Transverse colon (tissue), 4 donors: ENCODE data around the gene TCAP. TPM values are rescaled to one million over a fixed set of nuclear protein-coding genes. Genes with fewer than 3 reads are reported as not detected.

Experiments used
- DNase-seq: peaks from one replicate; pipeline ENCODE4 v3.0.0-alpha.2; 2019
- H3K27ac ChIP-seq, 4 donors: fragments of 200-600 bp; sonication (generic); 2 replicates each; pipeline ENCODE4 v1.5.1; 2016 to 2018; ENCODE audit warnings: inconsistent platforms in 4 of 4
- H3K27me3 ChIP-seq: fragments of 200-600 bp; sonication (generic); 2 replicates; pipeline ENCODE4 v1.5.1; 2017; ENCODE audit warnings: inconsistent platforms
- H3K36me3 ChIP-seq, 4 donors: fragments of 200-600 bp; sonication (generic); 2 replicates each; pipeline ENCODE4 v1.5.1; 2017 to 2019; ENCODE audit warnings: inconsistent platforms in 4 of 4
- H3K4me1 ChIP-seq, 4 donors: fragments of 200-600 bp; sonication (generic); 2 replicates each; pipeline ENCODE4 v1.5.1; 2017 to 2020; ENCODE audit warnings: inconsistent platforms in 4 of 4
- H3K4me3 ChIP-seq, 4 donors: fragments of 200-600 bp; sonication (generic); 1 replicate in 1 of 4; 2 replicates in 3 of 4; pipeline versions ENCODE4 v1.5.1 to v1.6.1; 2017 to 2019; ENCODE audit warnings: inconsistent platforms in 4 of 4
- H3K9me3 ChIP-seq, 2 donors: fragments of 200-600 bp; sonication (generic); 2 replicates each; pipeline ENCODE4 v1.5.1; 2017 to 2019; ENCODE audit warnings: inconsistent platforms in 2 of 2
- CTCF ChIP-seq, 5 experiments: fragments of 200-600 bp in 3 of 5; fragments of 450-650 bp in 2 of 5; sonication (generic) in 3 of 5; IDR thresholded peaks; 1 replicate in 2 of 5; 2 replicates in 3 of 5; pipeline ENCODE4 v1.5.1; 2016 to 2017; ENCODE audit warnings: antibody characterized with exemption in 5 of 5, inconsistent platforms in 3 of 5, mild to moderate bottlenecking in 2 of 5, moderate library complexity in 1 of 5
- EP300 ChIP-seq: sonication (generic); formaldehyde crosslinking; IDR thresholded peaks from one replicate; pipeline ENCODE4 v1.6.1; 2017; ENCODE audit warnings: antibody characterized with exemption, low read depth
- POLR2A ChIP-seq: fragments of 450-650 bp; IDR thresholded peaks from one replicate; pipeline ENCODE4 v1.6.1; 2016; ENCODE audit warnings: antibody characterized with exemption, mild to moderate bottlenecking, moderate library complexity
- POLR2AphosphoS5 ChIP-seq, 3 donors: sonication (generic); formaldehyde crosslinking; IDR thresholded peaks; one replicate each; pipeline ENCODE4 v1.6.1; 2016; ENCODE audit warnings: antibody characterized with exemption in 3 of 3
- WGBS, 2 donors: methylation state at CpG; one replicate each; pipeline ENCODE4 v1.1.5; 2018; ENCODE audit warnings: low coverage in 1 of 2; 5-methylcytosine and 5-hydroxymethylcytosine counted together
- in situ Hi-C, 4 donors: fragments of 200-750 bp; cut with MboI; loops; one replicate each; pipeline versions ENCODE4 v1.15.0 to v1.15.1; 2017; ENCODE audit warnings: low sequenced_read_pairs in 3 of 4, low pct_ligation_motif_present in 1 of 4, low pct_unique_long_range_greater_than_20kb in 1 of 4
- intact Hi-C: fragments of 100-400 bp; cut with DNase I; formaldehyde crosslinking; loops from one replicate; pipeline ENCODE4 v1.15.1; 2023; ENCODE audit warnings: low total_unique reads
- total RNA-seq, 4 donors: library from RNA; depleted of rRNA; stranded (reverse); fragments of >200 nt; gene quantifications; one replicate each; pipeline ENCODE4 v1.1.0, GENCODE V29; 2016

The TCAP gene
- total RNA-seq, 4 donors from 2014 or later = 0.64 to 1.9 TPM; not detected in 2

GRCh38 chr17:39653662-39654331, 11.4 kb upstream of the TCAP start:
- no peaks in the 10 kb centered on the region for H3K9me3 ChIP-seq
- no peaks in the 10 kb centered on the region for H3K27me3 ChIP-seq
- WGBS, 2 donors = 14 to 59% methylated on average over 2 to 14 of the region's 14 CpGs
- TF ChIP-seq POLR2A = no peak
- TF ChIP-seq POLR2AphosphoS5 (IDR thresholded peaks at IDR 0.05) = peak in 1 of 3 donors; percentile 9
- TF ChIP-seq CTCF (IDR thresholded peaks at IDR 0.05) = peak; percentile 69 to 88 (median 81)
- TF ChIP-seq EP300 = no peak
- intact Hi-C loops (loop anchor here (10.0 kb wide), 1 partner anchor 69 kb away; no protein-coding TSS in a partner anchor), in situ Hi-C loops (no loop called here)
- H3K27ac ChIP-seq = peak overlapping the region in 3 of 4 donors; percentile 71 to 84 (median 77)
- peak; percentile 85 for DNase-seq
- H3K4me3 ChIP-seq = no peak overlapping the region
- H3K36me3 ChIP-seq = peaks cover 0 to 11% (median 4%) of the 10 kb centered on the region in 4 donors
- peaks cover 12 to 38% (median 26%) of the 10 kb centered on the region in 4 donors for H3K4me1 ChIP-seq

- H3K4me3 ChIP-seq = no peak overlapping the region
- 83 to 88% methylated on average over 1 to 2 of the region's 2 CpGs for WGBS, 2 donors
- no peak overlapping the region for H3K27ac ChIP-seq
- in situ Hi-C loops = no loop called here
- no peak for DNase-seq
- no peak for TF ChIP-seq POLR2A
- TF ChIP-seq CTCF (IDR thresholded peaks at IDR 0.05) = no peak
- TF ChIP-seq POLR2AphosphoS5 (IDR thresholded peaks at IDR 0.05) = no peak
- TF ChIP-seq EP300 = no peak
- H3K36me3 ChIP-seq = peaks cover 0 to 15% (median 4%) of the 10 kb centered on the region in 4 donors
- peaks cover 12 to 42% (median 26%) of the 10 kb centered on the region in 4 donors for H3K4me1 ChIP-seq
- intact Hi-C loops = loop anchor here (10.0 kb wide), 1 partner anchor 70 kb away; no protein-coding TSS in a partner anchor
- no peaks in the 10 kb centered on the region for H3K27me3 ChIP-seq
- no peaks in the 10 kb centered on the region for H3K9me3 ChIP-seq
Measured at GRCh38 chr17:39655105-39655504, 10.0 kb upstream of the TCAP start.

GRCh38 chr17:39658346-39658745, 6.8 kb upstream of the TCAP start:
- Histone ChIP-seq H3K36me3 (peaks cover 0 to 18% (median 8%) of the 10 kb centered on the region in 4 donors), H3K27me3 (no peaks in the 10 kb centered on the region), H3K4me3 (no peak overlapping the region), H3K9me3 (no peaks in the 10 kb centered on the region), H3K4me1 (peaks cover 17 to 32% (median 20%) of the 10 kb centered on the region in 4 donors), H3K27ac (peak overlapping the region in 1 of 4 donors; percentile 48)
- intact Hi-C loops = loop anchor here (10.0 kb wide), 1 partner anchor 74 kb away; no protein-coding TSS in a partner anchor
- in situ Hi-C loops = no loop called here
- DNase-seq = no peak
- 91% methylated on average over 11 of the region's 11 CpGs; no CpG with 5 or more reads in 1 of the 2 donors for WGBS, 2 donors
- TF ChIP-seq POLR2AphosphoS5 (IDR thresholded peaks at IDR 0.05) = no peak
- no peak for TF ChIP-seq CTCF (IDR thresholded peaks at IDR 0.05)
- no peak for TF ChIP-seq EP300
- TF ChIP-seq POLR2A = no peak

GRCh38 chr17:39658760-39659159, 6.4 kb upstream of the TCAP start:
- Histone ChIP-seq H3K36me3 (peaks cover 0 to 18% (median 8%) of the 10 kb centered on the region in 4 donors), H3K27ac (peak overlapping the region; percentile 15 to 60 (median 37)), H3K4me3 (no peak overlapping the region), H3K27me3 (no peaks in the 10 kb centered on the region), H3K9me3 (no peaks in the 10 kb centered on the region), H3K4me1 (peaks cover 16 to 32% (median 22%) of the 10 kb centered on the region in 4 donors)
- in situ Hi-C loops = no loop called here
- WGBS, 2 donors = 92% methylated on average over 3 of the region's 3 CpGs; no CpG with 5 or more reads in 1 of the 2 donors
- TF ChIP-seq POLR2AphosphoS5 (IDR thresholded peaks at IDR 0.05) = no peak
- no peak for TF ChIP-seq EP300
- no peak for TF ChIP-seq POLR2A
- TF ChIP-seq CTCF (IDR thresholded peaks at IDR 0.05) = no peak
- intact Hi-C loops = loop anchor here (10.0 kb wide), 1 partner anchor 74 kb away; no protein-coding TSS in a partner anchor
- no peak for DNase-seq
